ENCODE measurements around the gene SEPTIN8.

DNA sequence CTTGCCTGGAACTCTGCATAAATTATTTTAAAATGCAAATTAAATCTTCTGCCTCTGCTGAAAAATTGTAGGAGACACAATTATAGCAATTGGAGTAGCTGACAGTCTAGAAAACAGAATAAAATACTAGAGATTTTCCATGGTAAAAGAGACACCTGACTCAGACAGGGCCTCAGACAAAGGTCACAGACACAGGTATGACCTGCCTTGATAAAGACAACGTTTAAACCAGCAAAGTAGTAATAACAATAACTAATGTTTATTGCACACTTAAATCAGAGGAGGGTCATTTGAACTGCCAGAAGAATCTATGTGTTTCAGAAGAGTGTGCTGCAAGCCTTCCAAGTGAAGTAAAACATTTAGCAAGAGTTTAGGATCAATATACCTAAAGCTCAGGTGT, 40.0 kb upstream of the SEPTIN8 start:
- TF ChIP-seq CTCF (IDR thresholded peaks at IDR 0.05) = no peak
- no peak for TF ChIP-seq POLR2A (IDR thresholded peaks at IDR 0.05)
